Transverse colon (tissue), 4 donors: Measurements from ENCODE around the gene ANKRD61.

ENCODE experiments used
- CTCF ChIP-seq, 5 experiments: fragments of 200-600 bp in 3 of 5; fragments of 450-650 bp in 2 of 5; sonication (generic) in 3 of 5; IDR thresholded peaks; 1 replicate in 2 of 5; 2 replicates in 3 of 5; pipeline ENCODE4 v1.5.1; 2016 to 2017; ENCODE audit warnings: antibody characterized with exemption in 5 of 5, inconsistent platforms in 3 of 5, mild to moderate bottlenecking in 2 of 5, moderate library complexity in 1 of 5
- POLR2A ChIP-seq: fragments of 450-650 bp; IDR thresholded peaks from one replicate; pipeline ENCODE4 v1.6.1; 2016; ENCODE audit warnings: antibody characterized with exemption, mild to moderate bottlenecking, moderate library complexity
- POLR2AphosphoS5 ChIP-seq, 3 donors: sonication (generic); formaldehyde crosslinking; IDR thresholded peaks; one replicate each; pipeline ENCODE4 v1.6.1; 2016; ENCODE audit warnings: antibody characterized with exemption in 3 of 3

GRCh38 chr7:6032167-6032566, 991 bp downstream of the ANKRD61 start:
- TF ChIP-seq POLR2AphosphoS5 (IDR thresholded peaks at IDR 0.05), result no peak
- TF ChIP-seq CTCF (IDR thresholded peaks at IDR 0.05), result no peak
- TF ChIP-seq POLR2A, result no peak
